Sigmoid colon (tissue), 4 donors: Measurements from ENCODE around the gene SUB1.

Experiments
- CTCF ChIP-seq, 4 experiments: fragments of 450-650 bp in 3 of 4; fragments of 200-600 bp in 1 of 4; IDR thresholded peaks; one replicate each; pipeline ENCODE4 v1.5.1; 2016 to 2019; ENCODE audit warnings: antibody characterized with exemption in 4 of 4, mild to moderate bottlenecking in 3 of 4, moderate library complexity in 2 of 4
- POLR2AphosphoS5 ChIP-seq, 4 donors: sonication (generic); formaldehyde crosslinking; IDR thresholded peaks; one replicate each; pipeline ENCODE4 v1.6.1; 2017; ENCODE audit warnings: antibody characterized with exemption in 4 of 4

GRCh38 chr5:32565145-32565544 is 20.2 kb upstream of the SUB1 start:
- TF ChIP-seq CTCF (IDR thresholded peaks at IDR 0.05): no peak
- no peak for TF ChIP-seq POLR2AphosphoS5 (IDR thresholded peaks at IDR 0.05)
